Sciatic nerve (tissue), 2 donors: ENCODE measurements around the gene DCBLD2. TPM values are rescaled to one million over a fixed set of nuclear protein-coding genes. Genes with fewer than 3 reads are reported as not detected.
A peak's percentile ranks its signal among the peaks of the same experiment; 100 is the strongest.

Experiments used
- ATAC-seq: fragments of 200-7000 bp; cut with Tn5 transposase; one replicate; pipeline ENCODE4 v1.9.1; 2020; ENCODE audit warnings: mild to moderate bottlenecking, moderate library complexity
- DNase-seq: peaks from one replicate; pipeline ENCODE4 v3.0.0-alpha.2; 2020; ENCODE audit warnings: low spot score
- intact Hi-C: fragments of 100-400 bp; cut with DNase I; formaldehyde crosslinking; loops from one replicate; pipeline ENCODE4 v1.14.2; 2022
- total RNA-seq: library from RNA; stranded (reverse); fragmentation: NEBNext Ultra II Directional; extraction: Animal tissue kit (Norgen Biotek cat#: 25700); gene quantifications from one replicate; pipeline ENCODE4 v1.2.1, GENCODE V29; 2021
- donor health status: DM: no; HTN: no; CAD: no.
- donor health status: DM: no; HTN: no; CAD: no.

Gene DCBLD2
- total RNA-seq, 1 donor from 2014 or later = 41.8 TPM

DNA sequence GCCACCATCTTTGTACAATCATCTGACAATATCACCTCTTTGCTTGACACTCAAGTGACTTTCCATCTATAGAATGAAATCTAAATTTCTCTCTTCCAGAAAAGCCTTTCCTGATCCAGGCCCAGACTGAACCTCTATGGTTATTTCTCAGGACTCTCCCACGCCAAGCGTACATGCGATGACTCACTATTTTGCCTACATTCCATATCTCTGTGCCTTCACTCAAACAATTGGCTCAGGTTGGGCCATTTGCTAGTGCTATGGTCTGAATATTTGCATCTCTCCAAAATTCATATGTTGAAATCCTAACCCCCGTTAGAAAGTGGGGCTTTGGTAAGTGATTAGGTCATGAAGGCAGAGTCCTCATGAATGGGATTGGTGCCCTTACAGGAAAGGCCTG lies 94.5 kb downstream of the DCBLD2 start:
- ATAC-seq (no peak), DNase-seq (no peak)
- intact Hi-C loops = no loop called here

DNA sequence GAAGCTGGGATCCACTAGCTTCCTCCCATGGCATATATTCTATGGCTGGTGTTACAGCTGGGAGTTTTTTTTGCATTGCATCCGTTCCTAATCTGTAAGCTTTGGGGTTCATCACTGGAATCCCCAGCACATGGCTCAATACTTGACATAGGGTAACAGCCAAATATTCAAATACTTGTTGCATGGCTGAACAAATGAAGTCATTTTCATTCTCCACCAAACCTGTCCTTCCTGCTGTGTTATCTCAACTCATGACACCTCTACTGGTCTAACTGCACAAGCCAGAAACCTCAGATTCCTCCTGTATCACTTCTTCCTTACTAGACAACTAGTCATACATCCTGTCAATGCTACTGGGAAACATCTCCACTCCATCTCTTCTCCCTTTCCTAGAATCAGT lies 95.0 kb downstream of the DCBLD2 start:
- intact Hi-C loops = no loop called here
- ATAC-seq (no peak), DNase-seq (no peak)

DNA sequence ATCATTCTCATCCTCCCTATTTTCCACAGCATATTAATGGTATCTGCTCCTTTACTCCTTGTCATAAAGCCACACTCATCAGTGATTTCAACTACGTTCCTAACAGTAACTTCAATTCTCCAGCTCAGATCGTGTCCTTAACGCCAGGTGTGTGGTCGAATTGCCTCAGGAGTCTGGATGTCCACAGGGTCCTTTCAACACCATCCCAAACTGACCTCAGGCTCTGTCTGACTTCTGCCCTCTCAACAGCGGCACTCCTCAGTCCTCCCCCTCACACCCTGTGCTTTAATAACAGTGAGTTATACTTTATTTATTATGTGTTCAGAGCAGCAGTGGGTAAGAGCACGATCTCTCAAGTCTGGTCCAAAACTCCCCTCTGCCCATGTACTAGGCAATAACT lies 95.9 kb downstream of the DCBLD2 start:
- intact Hi-C loops = no loop called here
- ATAC-seq = no peak
- DNase-seq = no peak

DNA sequence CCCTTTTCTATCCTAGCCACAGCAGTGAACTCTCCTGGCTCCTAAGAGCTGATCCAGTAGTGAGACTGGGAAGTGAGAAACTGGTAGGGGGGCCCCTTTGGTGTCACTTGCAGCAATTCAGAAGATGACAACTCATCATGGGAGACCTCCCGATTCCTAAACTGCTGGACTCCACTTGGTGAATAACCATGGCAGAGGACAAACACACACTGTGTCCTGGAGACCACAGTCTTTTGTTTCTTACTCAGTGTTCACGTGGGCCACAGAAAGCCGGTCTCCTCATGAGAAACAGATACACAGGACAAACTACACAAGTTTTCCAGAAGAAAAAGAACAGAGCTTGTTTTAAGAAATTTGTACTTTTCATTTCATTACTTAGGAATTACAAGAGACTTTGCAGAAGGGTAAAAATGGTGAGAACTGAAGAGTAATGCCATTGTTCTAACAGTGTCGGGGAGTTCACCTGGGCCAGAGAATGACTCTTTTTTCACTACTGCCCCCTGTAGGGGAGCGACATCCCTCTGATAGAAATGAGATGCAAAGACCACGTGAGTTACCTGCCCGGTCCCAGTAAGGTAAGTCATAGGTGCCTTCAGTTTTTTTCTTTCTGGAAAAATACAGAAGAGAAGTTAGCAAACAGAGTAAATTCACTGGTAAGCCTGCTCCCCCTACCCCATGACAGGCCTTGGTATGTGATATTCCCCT lies 100.3 kb downstream of the DCBLD2 start:
- no peak for ATAC-seq
- DNase-seq = no peak
- intact Hi-C loops = no loop called here

DNA sequence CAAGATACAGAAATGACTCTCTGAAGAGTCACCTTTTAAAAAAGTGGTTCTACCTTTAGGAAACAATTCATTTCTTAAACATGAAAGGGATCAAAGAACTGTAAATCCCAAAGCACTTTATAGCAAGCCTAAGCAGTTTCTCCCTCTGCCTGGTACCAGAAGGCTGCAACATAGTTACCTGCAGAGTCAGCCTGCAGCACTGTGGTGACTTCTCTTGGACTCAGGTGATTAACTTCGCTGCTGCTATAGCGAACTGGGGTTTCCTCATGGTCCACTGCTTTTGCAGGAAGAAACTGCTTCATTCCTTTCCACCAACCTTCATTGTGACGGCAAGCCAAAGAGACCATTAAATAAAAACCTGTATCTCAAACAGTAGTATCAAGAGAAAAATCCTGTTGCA lies 101.1 kb downstream of the DCBLD2 start:
- intact Hi-C loops = no loop called here
- ATAC-seq (no peak), DNase-seq (no peak)

DNA sequence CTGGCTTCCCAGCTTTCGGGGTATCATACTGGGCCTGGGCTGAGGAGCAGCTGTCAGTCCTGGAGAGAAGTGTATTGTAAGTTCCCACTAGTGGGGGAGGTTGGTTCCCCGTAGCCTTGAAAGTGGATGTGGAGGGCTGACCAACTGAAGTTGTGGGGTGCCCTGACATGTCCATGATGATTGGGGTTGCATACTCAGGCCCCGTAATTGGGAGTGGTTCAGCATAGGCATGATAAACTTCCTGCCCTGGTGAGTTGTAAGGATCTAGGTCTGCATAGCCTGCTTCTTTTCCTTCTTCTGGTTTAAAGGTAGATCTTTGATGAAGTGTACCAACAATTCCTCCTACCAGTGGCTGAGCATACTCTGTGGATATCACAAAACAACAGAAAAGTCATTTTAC lies 102.0 kb downstream of the DCBLD2 start:
- ATAC-seq (no peak), DNase-seq (no peak)
- intact Hi-C loops = loop anchor here (5.0 kb wide), 1 partner anchor 197 kb away; no protein-coding TSS in a partner anchor

DNA sequence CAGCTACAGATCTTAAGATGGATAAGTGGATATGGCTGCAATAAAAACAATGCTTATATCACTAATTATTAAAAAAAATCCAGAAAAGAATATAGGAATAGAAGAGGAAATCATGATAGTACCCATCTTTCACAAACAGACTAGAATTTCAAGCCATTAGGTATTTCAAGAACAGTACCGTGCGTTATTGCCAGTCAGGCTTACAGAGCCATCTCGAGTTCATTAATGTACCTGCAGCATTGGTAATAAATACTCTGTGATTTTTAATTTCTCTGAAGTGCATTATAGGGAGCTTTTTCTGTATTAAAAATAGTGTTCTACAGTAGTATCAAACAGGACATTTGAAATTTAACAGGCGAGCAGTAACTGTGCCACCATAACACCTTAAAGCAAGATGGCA lies 102.7 kb downstream of the DCBLD2 start:
- intact Hi-C loops = loop anchor here (5.0 kb wide), 1 partner anchor 197 kb away; no protein-coding TSS in a partner anchor
- DNase-seq = no peak
- ATAC-seq = no peak

DNA sequence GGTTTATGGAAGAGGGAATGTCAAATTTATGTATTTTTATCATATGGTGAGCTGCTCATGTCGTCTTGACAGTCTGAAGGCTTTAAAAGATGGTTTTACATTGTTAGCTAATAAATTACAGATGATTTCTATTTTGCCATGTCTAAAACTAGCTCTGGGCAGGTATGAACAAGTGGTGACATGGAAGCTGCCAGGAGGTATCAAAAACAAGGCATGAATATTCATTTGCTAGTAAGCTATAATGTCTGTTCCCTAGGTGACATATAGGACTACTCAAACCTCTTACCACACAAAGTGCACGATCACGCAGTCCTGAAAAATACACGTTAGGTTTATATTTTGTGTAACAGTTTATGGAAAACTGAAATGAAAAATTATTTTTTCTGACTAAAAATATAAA lies 103.6 kb downstream of the DCBLD2 start:
- no peak for ATAC-seq
- intact Hi-C loops = loop anchor here (5.0 kb wide), 1 partner anchor 196 kb away; no protein-coding TSS in a partner anchor
- DNase-seq = no peak

DNA sequence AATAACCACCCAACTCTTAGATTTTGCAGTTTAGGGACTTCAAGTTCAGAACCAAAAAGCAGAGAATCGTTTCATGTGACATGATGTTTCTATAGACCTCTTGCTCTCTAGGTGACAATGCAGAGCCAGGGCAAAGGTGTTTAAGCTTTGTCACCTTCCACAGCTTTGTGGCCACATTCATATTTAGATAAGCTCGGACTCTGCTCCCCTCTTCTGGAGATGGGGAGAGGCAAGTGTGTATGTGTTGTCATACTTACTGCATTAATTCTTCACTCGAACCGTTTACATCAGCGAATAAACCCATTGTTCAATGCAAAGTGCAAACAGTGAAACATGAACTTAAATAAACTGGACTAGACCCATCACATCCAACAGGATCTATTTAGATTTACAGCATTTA lies 105.2 kb downstream of the DCBLD2 start:
- ATAC-seq = no peak
- intact Hi-C loops = loop anchor here (5.0 kb wide), 1 partner anchor 194 kb away; no protein-coding TSS in a partner anchor
- DNase-seq = no peak

DNA sequence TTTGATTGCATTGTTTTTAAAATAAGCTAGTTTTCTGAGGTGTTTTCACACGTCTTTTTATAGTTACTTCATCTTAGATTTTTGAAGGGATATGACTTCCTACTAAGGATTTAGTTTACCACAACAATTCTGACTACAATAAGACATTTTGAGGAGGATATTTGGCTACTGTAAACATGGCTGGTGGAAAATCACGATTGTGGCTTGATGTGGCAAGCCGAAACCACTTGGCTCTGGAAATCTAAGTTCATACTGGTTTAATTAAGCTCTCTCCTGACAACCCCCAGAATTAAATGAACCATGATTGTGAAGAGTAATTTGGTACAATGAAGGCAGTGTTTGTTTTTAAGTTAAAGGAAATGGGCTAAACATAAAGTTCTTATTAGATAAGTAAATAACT lies 107.5 kb downstream of the DCBLD2 start:
- DNase-seq (no peak), ATAC-seq (no peak)
- intact Hi-C loops = no loop called here

DNA sequence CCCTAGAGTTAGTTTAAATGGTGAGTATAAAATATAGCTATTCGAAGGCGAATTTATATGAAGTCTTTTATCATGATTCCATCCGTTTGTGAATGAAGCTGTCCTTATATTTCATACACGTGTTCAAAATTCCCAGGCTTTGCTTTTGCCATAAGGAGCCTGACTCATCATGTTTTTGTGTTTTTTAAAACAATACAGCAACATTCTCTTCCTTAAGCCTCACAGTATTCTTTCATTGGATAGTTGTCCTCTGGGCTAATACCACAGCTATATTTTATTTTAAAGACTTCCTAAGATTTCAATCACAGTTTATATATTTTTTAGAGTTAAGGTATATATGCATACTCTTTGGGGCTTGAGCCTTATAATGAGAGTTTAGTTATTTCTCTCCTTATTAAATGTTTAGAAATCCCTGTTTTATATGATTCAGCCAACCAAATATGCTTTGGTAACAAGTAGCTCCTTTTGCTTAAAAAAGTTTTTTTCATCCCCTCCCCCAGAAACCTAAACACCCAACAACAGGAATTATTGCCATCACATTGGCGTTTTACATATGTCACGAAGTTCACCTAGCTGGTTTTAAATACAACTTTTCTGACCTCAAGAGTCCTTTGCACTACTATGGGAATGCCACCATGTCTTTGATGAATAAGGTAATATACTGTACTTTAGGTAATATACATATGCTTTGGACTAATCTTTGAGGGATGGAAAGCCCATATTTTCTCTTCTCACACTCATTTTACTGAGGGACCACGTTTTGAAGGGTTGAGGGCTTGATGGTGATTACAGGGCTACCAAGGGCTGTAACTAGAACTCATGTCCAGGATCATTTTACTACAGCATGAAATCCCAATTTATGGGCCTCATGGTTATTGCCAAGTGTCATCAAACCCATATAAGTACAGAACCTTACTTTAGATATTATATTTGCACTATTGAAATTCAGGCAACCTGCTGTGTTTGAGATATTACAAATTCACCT lies 109.9 kb downstream of the DCBLD2 start:
- DNase-seq (no peak), ATAC-seq (no peak)
- intact Hi-C loops = no loop called here

DNA sequence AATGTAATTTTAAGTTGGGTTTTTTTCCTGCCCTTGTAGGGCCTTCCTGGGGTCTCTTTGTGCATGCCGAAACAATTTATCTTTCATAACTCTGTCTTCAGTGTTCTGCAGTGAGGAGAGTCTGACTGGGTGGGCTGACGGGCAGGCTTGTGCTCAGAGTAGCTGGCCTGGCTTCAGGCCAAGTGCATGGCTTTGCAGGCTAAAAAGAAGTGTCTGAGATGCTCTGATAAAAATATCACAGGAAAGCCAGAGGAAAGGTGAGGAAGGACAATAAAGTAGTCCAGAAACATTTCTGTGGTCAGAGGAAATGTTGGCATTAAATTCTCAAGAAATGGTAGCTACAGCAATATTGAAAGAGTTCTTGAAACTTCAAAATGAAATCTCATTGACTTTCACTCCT lies 112.8 kb downstream of the DCBLD2 start:
- ATAC-seq = no peak
- DNase-seq = peak; percentile 61
- intact Hi-C loops = no loop called here

DNA sequence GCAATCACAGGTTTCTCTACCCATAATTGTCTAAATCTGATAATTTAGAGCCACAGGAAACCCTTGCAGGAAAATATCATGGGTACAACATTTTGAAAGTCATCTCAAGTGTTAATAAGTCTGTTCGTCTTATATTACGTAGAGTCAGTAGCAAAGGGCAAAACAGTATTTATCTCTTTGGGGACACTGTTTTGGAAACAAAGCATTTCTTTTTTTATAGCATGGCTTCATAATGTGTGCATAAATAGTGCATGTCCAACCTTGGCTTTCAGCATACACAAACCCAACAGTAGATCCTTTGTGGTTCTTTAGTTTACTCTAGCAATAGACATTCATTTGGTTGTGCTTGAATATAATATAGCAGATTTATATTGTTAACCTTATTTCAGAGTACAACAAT lies 114.3 kb downstream of the DCBLD2 start:
- intact Hi-C loops = no loop called here
- DNase-seq (no peak), ATAC-seq (no peak)

DNA sequence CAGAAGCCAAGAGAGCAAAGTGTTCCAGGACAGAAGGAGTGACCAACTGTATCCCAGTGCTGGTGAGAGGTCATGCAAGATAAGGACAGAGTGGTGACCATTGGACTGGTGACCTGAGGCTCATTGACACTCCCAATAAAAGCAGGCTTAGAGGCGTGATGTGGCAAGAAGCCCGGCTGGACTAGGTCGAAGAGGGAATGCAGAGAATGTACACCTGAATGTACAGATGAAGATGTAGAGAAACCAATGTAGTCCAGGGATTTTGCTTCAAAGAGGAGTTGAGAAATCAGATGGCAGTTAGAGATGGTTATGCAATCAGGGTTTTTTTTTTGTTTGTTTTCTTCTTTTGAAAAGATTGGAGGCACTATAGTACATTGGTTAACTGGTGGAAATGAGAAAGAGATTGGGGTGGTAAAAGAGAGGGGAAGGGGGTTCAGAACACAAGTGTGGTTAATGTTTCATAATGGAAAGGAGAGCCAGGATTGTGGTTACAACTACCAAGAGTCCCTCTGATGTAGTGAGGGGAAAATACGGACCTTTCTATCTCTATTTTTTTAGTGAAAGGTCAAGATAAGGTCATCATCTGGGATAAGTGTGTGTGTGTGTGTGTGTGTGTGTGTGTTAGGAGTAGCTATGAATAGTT lies 115.0 kb downstream of the DCBLD2 start:
- intact Hi-C loops = no loop called here
- no peak for DNase-seq
- ATAC-seq = peak; percentile 31

DNA sequence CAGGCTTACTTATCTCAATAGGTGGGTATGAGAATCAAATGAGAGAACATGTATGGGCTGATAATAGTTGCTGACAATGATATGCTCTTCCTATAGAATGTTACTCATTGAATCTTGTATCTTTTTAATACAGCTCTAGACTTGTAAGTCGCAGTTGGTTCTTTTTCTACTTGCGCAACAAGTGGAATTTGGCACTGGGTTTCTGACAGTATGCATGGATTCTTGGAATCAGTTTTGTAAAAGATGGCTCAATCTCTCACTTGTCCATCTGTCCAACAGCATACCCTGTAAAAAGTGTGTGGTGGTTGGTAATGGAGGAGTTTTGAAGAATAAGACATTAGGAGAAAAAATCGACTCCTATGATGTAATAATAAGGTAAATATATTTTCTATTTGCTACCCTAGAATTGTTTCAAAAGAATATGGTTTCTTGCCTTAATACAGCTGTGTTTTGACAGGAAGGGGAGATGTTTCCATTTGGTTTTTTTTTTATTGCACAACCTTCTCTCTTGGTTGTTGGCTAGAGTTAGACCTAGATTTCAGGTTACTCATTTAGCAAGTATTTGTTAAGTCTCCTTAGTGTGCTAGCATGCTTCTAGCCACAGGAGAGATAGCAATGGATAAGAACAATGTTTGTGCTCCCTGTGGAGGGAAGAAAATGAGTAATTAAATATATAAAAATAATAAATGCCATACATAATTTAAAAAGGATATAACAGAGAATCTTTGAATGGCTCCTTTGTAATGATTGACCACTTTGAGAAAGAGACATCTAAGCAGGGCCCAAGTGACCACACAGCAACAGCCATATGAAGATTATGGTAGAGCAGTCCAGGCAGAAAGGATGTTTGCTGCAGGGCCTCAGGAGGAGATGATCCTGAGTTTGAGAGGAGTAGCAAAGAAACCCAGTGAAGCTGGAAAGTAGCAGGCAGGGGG lies 116.6 kb downstream of the DCBLD2 start:
- ATAC-seq (peak; percentile 91), DNase-seq (no peak)
- intact Hi-C loops = no loop called here

DNA sequence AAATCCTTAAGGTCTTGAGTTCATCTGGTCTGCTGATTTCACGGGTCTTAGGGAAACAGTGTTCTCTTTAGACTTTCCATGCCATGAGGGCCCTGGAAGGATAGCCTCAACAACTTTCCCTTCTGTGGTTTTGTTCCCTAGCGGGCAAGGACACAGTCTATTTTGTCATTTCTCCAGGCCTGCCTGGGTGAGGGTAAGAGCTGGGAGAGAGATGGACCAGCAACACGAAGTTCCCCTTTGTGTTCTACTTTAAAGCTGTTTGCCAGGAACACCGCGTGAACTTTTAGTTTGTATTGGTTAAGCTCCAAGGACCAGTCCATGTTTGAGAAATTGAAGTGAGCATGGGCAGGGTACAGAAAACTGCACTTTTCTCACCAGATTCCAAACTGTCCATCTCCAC lies 117.5 kb downstream of the DCBLD2 start:
- intact Hi-C loops = no loop called here
- ATAC-seq (peak; percentile 75), DNase-seq (no peak)

DNA sequence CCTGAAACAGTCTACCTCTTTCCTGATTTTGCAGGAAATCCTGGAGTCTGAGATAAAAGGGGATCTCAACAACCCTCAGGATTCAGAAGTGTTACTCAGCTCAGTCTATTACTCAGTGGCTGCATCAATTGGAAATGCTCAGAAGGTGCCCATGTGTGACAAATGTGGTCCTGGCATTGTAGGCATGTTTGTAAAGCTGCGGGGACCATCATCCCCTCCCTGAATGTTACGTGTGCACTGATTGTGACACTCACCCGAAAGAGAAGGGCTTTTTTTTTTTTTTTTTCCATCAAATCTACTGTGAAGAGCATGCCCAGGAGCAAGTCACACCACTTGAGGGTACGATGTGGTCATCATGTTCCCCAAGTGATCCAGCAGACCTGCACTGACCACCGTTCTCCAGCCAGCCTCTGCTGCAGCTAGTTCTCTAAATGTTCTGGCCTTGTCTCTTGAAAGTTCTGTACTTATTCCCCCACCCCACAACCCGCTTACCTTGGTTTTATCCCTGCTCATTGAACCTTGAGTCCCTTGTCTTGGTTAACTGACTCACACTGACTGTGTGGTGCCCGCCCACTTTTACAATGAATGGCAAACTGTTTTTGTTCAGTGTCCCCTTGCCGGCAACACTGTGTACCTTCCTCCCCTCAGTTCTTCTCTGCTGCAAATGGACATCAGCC lies 118.5 kb downstream of the DCBLD2 start:
- ATAC-seq = no peak
- no peak for DNase-seq
- intact Hi-C loops = no loop called here

DNA sequence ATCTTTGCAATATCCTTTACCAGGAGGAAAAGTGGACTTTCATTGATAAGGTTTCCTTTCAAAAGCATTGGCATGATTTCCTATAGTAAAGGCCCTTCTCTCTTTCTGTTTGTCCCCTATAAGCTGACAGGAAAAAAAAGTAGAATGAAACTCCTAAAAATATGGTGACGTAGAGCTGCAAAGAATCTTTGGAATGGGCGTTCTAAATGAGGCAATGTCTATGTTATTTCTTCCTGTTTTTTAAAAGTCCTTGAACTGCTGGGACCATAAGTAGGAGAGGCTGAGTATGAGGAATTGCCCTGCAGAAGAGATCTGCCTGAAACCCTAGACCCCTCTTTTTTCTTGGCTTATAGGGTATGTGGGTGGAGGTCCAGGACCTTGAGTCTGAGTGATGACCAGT lies 121.2 kb downstream of the DCBLD2 start:
- intact Hi-C loops = no loop called here

More for the DNA sequence above, 121.2 kb downstream of the DCBLD2 start:
- DNase-seq (no peak), ATAC-seq (no peak)
